Measurements from ENCODE around the gene KCNC3. TPM values are rescaled to one million over a fixed set of nuclear protein-coding genes. Genes with fewer than 3 reads are reported as not detected.

KCNC3 gene
- total and polyA plus RNA-seq, 10 of the 15 experiments (the other 5 are each of a cell fraction or from before 2014, with no cell fraction given): 0.08 to 3.8 (median 0.44) TPM; not detected in 2

DNA sequence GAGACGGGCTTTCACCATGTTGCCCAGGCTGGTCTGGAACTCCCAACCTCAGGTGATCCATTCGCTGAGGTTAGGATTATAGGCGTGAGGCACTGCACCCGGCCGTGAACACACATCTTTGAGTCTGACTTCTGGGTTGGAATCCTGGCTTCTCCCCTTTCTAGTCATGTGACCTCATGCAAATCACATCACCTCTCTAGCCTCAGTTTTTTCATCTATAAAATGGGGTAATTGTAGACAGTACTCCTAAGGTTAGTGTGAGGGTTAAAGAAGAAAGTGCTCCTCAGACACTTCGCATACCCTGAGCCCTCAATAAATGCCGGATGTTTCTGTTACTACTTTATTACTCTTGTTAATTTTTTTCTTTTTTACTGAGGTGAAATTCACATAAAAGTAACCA, 55.4 kb downstream of the KCNC3 start (continued):
- TF ChIP-seq, protein P1, sequence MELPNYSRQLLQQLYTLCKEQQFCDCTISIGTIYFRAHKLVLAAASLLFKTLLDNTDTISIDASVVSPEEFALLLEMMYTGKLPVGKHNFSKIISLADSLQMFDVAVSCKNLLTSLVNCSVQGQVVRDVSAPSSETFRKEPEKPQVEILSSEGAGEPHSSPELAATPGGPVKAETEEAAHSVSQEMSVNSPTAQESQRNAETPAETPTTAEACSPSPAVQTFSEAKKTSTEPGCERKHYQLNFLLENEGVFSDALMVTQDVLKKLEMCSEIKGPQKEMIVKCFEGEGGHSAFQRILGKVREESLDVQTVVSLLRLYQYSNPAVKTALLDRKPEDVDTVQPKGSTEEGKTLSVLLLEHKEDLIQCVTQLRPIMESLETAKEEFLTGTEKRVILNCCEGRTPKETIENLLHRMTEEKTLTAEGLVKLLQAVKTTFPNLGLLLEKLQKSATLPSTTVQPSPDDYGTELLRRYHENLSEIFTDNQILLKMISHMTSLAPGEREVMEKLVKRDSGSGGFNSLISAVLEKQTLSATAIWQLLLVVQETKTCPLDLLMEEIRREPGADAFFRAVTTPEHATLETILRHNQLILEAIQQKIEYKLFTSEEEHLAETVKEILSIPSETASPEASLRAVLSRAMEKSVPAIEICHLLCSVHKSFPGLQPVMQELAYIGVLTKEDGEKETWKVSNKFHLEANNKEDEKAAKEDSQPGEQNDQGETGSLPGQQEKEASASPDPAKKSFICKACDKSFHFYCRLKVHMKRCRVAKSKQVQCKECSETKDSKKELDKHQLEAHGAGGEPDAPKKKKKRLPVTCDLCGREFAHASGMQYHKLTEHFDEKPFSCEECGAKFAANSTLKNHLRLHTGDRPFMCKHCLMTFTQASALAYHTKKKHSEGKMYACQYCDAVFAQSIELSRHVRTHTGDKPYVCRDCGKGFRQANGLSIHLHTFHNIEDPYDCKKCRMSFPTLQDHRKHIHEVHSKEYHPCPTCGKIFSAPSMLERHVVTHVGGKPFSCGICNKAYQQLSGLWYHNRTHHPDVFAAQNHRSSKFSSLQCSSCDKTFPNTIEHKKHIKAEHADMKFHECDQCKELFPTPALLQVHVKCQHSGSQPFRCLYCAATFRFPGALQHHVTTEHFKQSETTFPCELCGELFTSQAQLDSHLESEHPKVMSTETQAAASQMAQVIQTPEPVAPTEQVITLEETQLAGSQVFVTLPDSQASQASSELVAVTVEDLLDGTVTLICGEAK (IDR thresholded peaks at IDR 0.05; ENCODE audit: borderline replicate concordance): no peak
- TF ChIP-seq SMARCA5 (IDR thresholded peaks at IDR 0.05): no peak
- no peak for TF ChIP-seq POU2F2 (IDR thresholded peaks at IDR 0.05; ENCODE audit: borderline replicate concordance, low read depth, low read length)
- TF ChIP-seq, protein P2, sequence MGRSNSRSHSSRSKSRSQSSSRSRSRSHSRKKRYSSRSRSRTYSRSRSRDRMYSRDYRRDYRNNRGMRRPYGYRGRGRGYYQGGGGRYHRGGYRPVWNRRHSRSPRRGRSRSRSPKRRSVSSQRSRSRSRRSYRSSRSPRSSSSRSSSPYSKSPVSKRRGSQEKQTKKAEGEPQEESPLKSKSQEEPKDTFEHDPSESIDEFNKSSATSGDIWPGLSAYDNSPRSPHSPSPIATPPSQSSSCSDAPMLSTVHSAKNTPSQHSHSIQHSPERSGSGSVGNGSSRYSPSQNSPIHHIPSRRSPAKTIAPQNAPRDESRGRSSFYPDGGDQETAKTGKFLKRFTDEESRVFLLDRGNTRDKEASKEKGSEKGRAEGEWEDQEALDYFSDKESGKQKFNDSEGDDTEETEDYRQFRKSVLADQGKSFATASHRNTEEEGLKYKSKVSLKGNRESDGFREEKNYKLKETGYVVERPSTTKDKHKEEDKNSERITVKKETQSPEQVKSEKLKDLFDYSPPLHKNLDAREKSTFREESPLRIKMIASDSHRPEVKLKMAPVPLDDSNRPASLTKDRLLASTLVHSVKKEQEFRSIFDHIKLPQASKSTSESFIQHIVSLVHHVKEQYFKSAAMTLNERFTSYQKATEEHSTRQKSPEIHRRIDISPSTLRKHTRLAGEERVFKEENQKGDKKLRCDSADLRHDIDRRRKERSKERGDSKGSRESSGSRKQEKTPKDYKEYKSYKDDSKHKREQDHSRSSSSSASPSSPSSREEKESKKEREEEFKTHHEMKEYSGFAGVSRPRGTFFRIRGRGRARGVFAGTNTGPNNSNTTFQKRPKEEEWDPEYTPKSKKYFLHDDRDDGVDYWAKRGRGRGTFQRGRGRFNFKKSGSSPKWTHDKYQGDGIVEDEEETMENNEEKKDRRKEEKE (IDR thresholded peaks at IDR 0.05): no peak
- TF ChIP-seq, protein P3, sequence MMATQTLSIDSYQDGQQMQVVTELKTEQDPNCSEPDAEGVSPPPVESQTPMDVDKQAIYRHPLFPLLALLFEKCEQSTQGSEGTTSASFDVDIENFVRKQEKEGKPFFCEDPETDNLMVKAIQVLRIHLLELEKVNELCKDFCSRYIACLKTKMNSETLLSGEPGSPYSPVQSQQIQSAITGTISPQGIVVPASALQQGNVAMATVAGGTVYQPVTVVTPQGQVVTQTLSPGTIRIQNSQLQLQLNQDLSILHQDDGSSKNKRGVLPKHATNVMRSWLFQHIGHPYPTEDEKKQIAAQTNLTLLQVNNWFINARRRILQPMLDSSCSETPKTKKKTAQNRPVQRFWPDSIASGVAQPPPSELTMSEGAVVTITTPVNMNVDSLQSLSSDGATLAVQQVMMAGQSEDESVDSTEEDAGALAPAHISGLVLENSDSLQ (IDR thresholded peaks at IDR 0.05): no peak
- TF ChIP-seq MTA3 (IDR thresholded peaks at IDR 0.05; ENCODE audit: borderline replicate concordance, low read length): no peak
- TF ChIP-seq, protein P4, sequence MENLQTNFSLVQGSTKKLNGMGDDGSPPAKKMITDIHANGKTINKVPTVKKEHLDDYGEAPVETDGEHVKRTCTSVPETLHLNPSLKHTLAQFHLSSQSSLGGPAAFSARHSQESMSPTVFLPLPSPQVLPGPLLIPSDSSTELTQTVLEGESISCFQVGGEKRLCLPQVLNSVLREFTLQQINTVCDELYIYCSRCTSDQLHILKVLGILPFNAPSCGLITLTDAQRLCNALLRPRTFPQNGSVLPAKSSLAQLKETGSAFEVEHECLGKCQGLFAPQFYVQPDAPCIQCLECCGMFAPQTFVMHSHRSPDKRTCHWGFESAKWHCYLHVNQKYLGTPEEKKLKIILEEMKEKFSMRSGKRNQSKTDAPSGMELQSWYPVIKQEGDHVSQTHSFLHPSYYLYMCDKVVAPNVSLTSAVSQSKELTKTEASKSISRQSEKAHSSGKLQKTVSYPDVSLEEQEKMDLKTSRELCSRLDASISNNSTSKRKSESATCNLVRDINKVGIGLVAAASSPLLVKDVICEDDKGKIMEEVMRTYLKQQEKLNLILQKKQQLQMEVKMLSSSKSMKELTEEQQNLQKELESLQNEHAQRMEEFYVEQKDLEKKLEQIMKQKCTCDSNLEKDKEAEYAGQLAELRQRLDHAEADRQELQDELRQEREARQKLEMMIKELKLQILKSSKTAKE (IDR thresholded peaks at IDR 0.05; ENCODE audit: low read depth, poor library complexity, severe bottlenecking): no peak
